ENCODE measurements around the gene UAP1L1. TPM values are rescaled to one million over a fixed set of nuclear protein-coding genes. Genes with fewer than 3 reads are reported as not detected.
A peak's percentile ranks its signal among the peaks of the same experiment; 100 is the strongest.
"Not testable (repeated sequence)": the region's sequence is repeated elsewhere in the genome, so short reads cannot be mapped to it uniquely, and the experiment has no call there.

The UAP1L1 gene
- total and polyA plus RNA-seq, 9 of the 15 experiments (the other 6 are each of a cell fraction or from before 2014, with no cell fraction given): 0.20 to 8.6 (median 3.7) TPM

- no peak for TF ChIP-seq PREB (CRISPR knock-in tag; IDR thresholded peaks at IDR 0.05)
- no peak for TF ChIP-seq BCOR (IDR thresholded peaks at IDR 0.05)
- TF ChIP-seq TCF7 (IDR thresholded peaks at IDR 0.05; ENCODE audit: borderline replicate concordance): no peak
Observed at GRCh38 chr9:137032858-137033257, 44.5 kb upstream of the UAP1L1 start (continued).

- ChIA-PET CTCF (ENCODE audit: low intra/inter-chr PET ratio) (interaction anchor here (0.6 to 3.7 kb wide), 2 partner anchors 85 to 114 kb away, joined by 3 to 47 read pairs; no protein-coding TSS in a partner anchor), POLR2A (interaction anchor here (0.6 kb wide), 1 partner anchor 97 kb away, joined by 3 read pairs; no protein-coding TSS in a partner anchor)
- in situ Hi-C loops (cut with MboI); H3K9me1 ChIP-seq (ENCODE audit: control insufficient read depth, insufficient read depth, low read length); intact Hi-C loops (cut with micrococcal nuclease); BruUV-seq (replicated peaks); H3K4me3 ChIP-seq; H3K27ac ChIP-seq (ENCODE audit: extremely low read depth, low read depth, low read length); ATAC-seq; FAIRE-seq; H3K79me2 ChIP-seq (ENCODE audit: control insufficient read depth, insufficient read depth, low read length); H3K9me3 ChIP-seq (replicated peaks; ENCODE audit: control insufficient read depth, insufficient read depth, low read depth, low read length); H3K4me2 ChIP-seq (ENCODE audit: insufficient read depth, low read length); DNase-seq (ENCODE audit: extremely low read depth in 1 of 4, low spot score in 3 of 4); H4K20me1 ChIP-seq (replicated peaks; ENCODE audit: control insufficient read depth, insufficient read depth, low read length); H3K27me3 ChIP-seq (ENCODE audit: control insufficient read depth in 2 of 2, insufficient read depth in 2 of 2, low read length in 2 of 2); H3K36me3 ChIP-seq (ENCODE audit: control insufficient read depth, insufficient read depth, low read length); H3K9ac ChIP-seq (ENCODE audit: insufficient read depth in 1 of 2, low read depth in 2 of 2, low read length in 2 of 2); H2AFZ ChIP-seq (ENCODE audit: low read depth, low read length): not testable (repeated sequence)
- peaks cover 5 to 74% of the 10 kb centered on the region in 2 experiments; a peak in 4 of 5 replicates for H3K4me1 ChIP-seq (replicated peaks in 1 of 2; ENCODE audit: control insufficient read depth in 2 of 2, insufficient read depth in 2 of 2, low read length in 2 of 2)
- peak; percentile 86 for TF ChIP-seq ZNF121 (CRISPR knock-in tag; conservative IDR thresholded peaks at IDR 0.05)
- WGBS (ENCODE audit: insufficient coverage, low coverage, missing lambda C conversion rate): 51% methylated on average over 5 of the region's 5 CpGs
Observed at GRCh38 chr9:137033481-137033880, 43.8 kb upstream of the UAP1L1 start.

Data from K562 (cell line).